PC-9 (cell line): ENCODE measurements around the gene SLC22A23.

Experiments
- EZH2 ChIP-seq: fragments of 200-600 bp; sonication (generic); IDR thresholded peaks from 2 replicates; pipeline ENCODE4 v1.8.0; 2017; ENCODE audit warnings: antibody characterized with exemption, low read depth
- TF ChIP-seq, protein P1 (sequence below): fragments of 200-600 bp; sonication (generic); conservative IDR thresholded peaks from 2 replicates; pipeline ENCODE4 v1.6.1; 2017; ENCODE audit warnings: mixed run types, antibody characterized with exemption, mild to moderate bottlenecking, moderate library complexity

GRCh38 chr6:3324262-3324942 is 132.4 kb downstream of the SLC22A23 start:
- TF ChIP-seq, protein P1, sequence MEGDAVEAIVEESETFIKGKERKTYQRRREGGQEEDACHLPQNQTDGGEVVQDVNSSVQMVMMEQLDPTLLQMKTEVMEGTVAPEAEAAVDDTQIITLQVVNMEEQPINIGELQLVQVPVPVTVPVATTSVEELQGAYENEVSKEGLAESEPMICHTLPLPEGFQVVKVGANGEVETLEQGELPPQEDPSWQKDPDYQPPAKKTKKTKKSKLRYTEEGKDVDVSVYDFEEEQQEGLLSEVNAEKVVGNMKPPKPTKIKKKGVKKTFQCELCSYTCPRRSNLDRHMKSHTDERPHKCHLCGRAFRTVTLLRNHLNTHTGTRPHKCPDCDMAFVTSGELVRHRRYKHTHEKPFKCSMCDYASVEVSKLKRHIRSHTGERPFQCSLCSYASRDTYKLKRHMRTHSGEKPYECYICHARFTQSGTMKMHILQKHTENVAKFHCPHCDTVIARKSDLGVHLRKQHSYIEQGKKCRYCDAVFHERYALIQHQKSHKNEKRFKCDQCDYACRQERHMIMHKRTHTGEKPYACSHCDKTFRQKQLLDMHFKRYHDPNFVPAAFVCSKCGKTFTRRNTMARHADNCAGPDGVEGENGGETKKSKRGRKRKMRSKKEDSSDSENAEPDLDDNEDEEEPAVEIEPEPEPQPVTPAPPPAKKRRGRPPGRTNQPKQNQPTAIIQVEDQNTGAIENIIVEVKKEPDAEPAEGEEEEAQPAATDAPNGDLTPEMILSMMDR: no peak
- no peak for TF ChIP-seq EZH2
